NCI-H2171 treated with DMSO at 0.1 percent for 48 hours (cell line): ENCODE data around the gene NOM1.

Source experiments
- DNase-seq: peaks from one replicate; lab custom pipeline; 2025; lab: John Stamatoyannopoulos, UW

Gene NOM1

GRCh38 chr7:156984174-156984891 is 34.8 kb downstream of the NOM1 start:
- peak; percentile 8 for DNase-seq

- peak; percentile 18 for DNase-seq
Observed at GRCh38 chr7:156985101-156985992, 35.8 kb downstream of the NOM1 start.

GRCh38 chr7:156986378-156986777 is 36.9 kb downstream of the NOM1 start:
- no peak for DNase-seq

GRCh38 chr7:156988343-156989185 is 39.1 kb downstream of the NOM1 start:
- DNase-seq = no peak

- no peak for DNase-seq
Observed at GRCh38 chr7:156989766-156990535, 40.4 kb downstream of the NOM1 start.

- no peak for DNase-seq
Observed at GRCh38 chr7:156993021-156993924, 43.8 kb downstream of the NOM1 start.

GRCh38 chr7:156993925-156994235 is 44.4 kb downstream of the NOM1 start:
- no peak for DNase-seq

GRCh38 chr7:156994417-156994816 is 44.9 kb downstream of the NOM1 start:
- no peak for DNase-seq

- no peak for DNase-seq
Observed at GRCh38 chr7:156998988-156999957, 49.8 kb downstream of the NOM1 start.

- DNase-seq = no peak
Observed at GRCh38 chr7:156999958-157000726, 50.6 kb downstream of the NOM1 start.

GRCh38 chr7:157000741-157001653 is 51.5 kb downstream of the NOM1 start:
- no peak for DNase-seq

GRCh38 chr7:157001920-157002818 is 52.7 kb downstream of the NOM1 start:
- no peak for DNase-seq

- no peak for DNase-seq
Observed at GRCh38 chr7:157002819-157003421, 53.4 kb downstream of the NOM1 start.

- DNase-seq = no peak
Observed at GRCh38 chr7:157003445-157003755, 53.9 kb downstream of the NOM1 start.

- no peak for DNase-seq
Observed at GRCh38 chr7:157003756-157004520, 54.4 kb downstream of the NOM1 start.
